HEK293 (cell line): ENCODE data around the gene MAT2A.

Experiments used
- CTCF ChIA-PET: fragments of 350-600 bp; formaldehyde crosslinking; extraction: SDS; loops from one replicate; lab custom pipeline; 2021; ENCODE audit warnings: antibody characterized with exemption; lab: Yijun Ruan, JAX
- POLR2A ChIA-PET: fragments of 300-600 bp; formaldehyde crosslinking; extraction: SDS; loops from one replicate; lab custom pipeline; 2020; ENCODE audit warnings: antibody characterized with exemption, inconsistent platforms; lab: Yijun Ruan, JAX
- H3K27ac ChIP-seq: fragments of 200-500 bp; sonication (Bioruptor generic); 2 replicates; pipeline ENCODE4 v1.5.1; 2014; ENCODE audit warnings: low read depth, low read length, control low read depth, inconsistent platforms; ENCODE audit errors: extremely low read depth
- H3K36me3 ChIP-seq, 2 experiments: fragments of 200-500 bp in 1 of 2; sonication (Bioruptor generic) in 1 of 2; 1 replicate in 1 of 2; 2 replicates in 1 of 2; pipeline ENCODE4 v1.5.1; 2014 to 2017; ENCODE audit warnings: inconsistent platforms in 2 of 2, low read length in 2 of 2; ENCODE audit not compliant: control insufficient read depth in 2 of 2, insufficient read depth in 1 of 2
- H3K4me1 ChIP-seq: fragments of 200-500 bp; sonication (Bioruptor generic); 2 replicates; pipeline ENCODE4 v1.5.1; 2014; ENCODE audit warnings: mild to moderate bottlenecking, low read length, inconsistent platforms; ENCODE audit not compliant: control insufficient read depth, insufficient read depth
- H3K4me3 ChIP-seq: 2 replicates; pipeline ENCODE4 v1.5.1; 2011; ENCODE audit warnings: low read depth, mild to moderate bottlenecking, control low read depth, low read length, moderate library complexity
- H3K9me3 ChIP-seq: fragments of 200-500 bp; sonication (Bioruptor generic); 2 replicates; pipeline ENCODE4 v1.5.1; 2014; ENCODE audit warnings: low read depth, low read length, inconsistent platforms; ENCODE audit not compliant: control insufficient read depth, insufficient read depth
- AEBP2 ChIP-seq: fragments of 450-650 bp; formaldehyde crosslinking; IDR thresholded peaks from 2 replicates; pipeline ENCODE4 v1.5.1; 2016; ENCODE audit warnings: missing biosample characterization, missing genetic modification characterization, borderline replicate concordance
- GLI4 ChIP-seq: fragments of 450-650 bp; formaldehyde crosslinking; IDR thresholded peaks from 2 replicates; pipeline ENCODE4 v1.5.1; 2016; ENCODE audit warnings: missing biosample characterization, missing genetic modification characterization
- HOXC10 ChIP-seq: sonication (generic); formaldehyde crosslinking; IDR thresholded peaks from 2 replicates; pipeline ENCODE4 v1.8.1; 2023; ENCODE audit warnings: mild to moderate bottlenecking, missing genetic modification reagents
- KLF8 ChIP-seq: fragments of 450-650 bp; formaldehyde crosslinking; IDR thresholded peaks from 2 replicates; pipeline ENCODE4 v1.5.1; 2016; ENCODE audit warnings: missing biosample characterization, missing genetic modification characterization
- KLF9 ChIP-seq: fragments of 450-650 bp; formaldehyde crosslinking; IDR thresholded peaks from 2 replicates; pipeline ENCODE4 v1.5.1; 2016; ENCODE audit warnings: missing biosample characterization, missing genetic modification characterization, low read depth
- PRDM1 ChIP-seq: fragments of 450-650 bp; formaldehyde crosslinking; IDR thresholded peaks from 2 replicates; pipeline ENCODE4; 2016; ENCODE audit warnings: missing biosample characterization, missing genetic modification characterization
- SP7 ChIP-seq: fragments of 450-650 bp; formaldehyde crosslinking; IDR thresholded peaks from 2 replicates; pipeline ENCODE4 v1.5.1; 2016; ENCODE audit warnings: missing biosample characterization, missing genetic modification characterization
- YY2 ChIP-seq: fragments of 450-650 bp; formaldehyde crosslinking; IDR thresholded peaks from 2 replicates; pipeline ENCODE4 v1.5.1; 2016; ENCODE audit warnings: missing biosample characterization, missing genetic modification characterization
- ZNF10 ChIP-seq: fragments of 450-650 bp; formaldehyde crosslinking; IDR thresholded peaks from 2 replicates; pipeline ENCODE4 v1.5.1; 2017; ENCODE audit warnings: missing biosample characterization, missing genetic modification characterization
- ZNF112 ChIP-seq: fragments of 450-650 bp; formaldehyde crosslinking; IDR thresholded peaks from 2 replicates; pipeline ENCODE4 v1.5.0; 2017; ENCODE audit warnings: missing biosample characterization, missing genetic modification characterization
- ZNF16 ChIP-seq: fragments of 450-650 bp; formaldehyde crosslinking; IDR thresholded peaks from 2 replicates; pipeline ENCODE4 v1.5.1; 2016; ENCODE audit warnings: low read depth, missing biosample characterization, missing genetic modification characterization
- ZNF214 ChIP-seq: fragments of 450-650 bp; formaldehyde crosslinking; IDR thresholded peaks from 2 replicates; pipeline ENCODE4 v1.5.1; 2017; ENCODE audit warnings: missing biosample characterization, mild to moderate bottlenecking, missing genetic modification characterization, borderline replicate concordance
- ZNF221 ChIP-seq: fragments of 450-650 bp; formaldehyde crosslinking; IDR thresholded peaks from 2 replicates; pipeline ENCODE4 v1.5.1; 2017; ENCODE audit warnings: missing biosample characterization, missing genetic modification characterization, borderline replicate concordance
- ZNF248 ChIP-seq: fragments of 450-650 bp; formaldehyde crosslinking; IDR thresholded peaks from 2 replicates; pipeline ENCODE4 v1.5.1; 2017; ENCODE audit warnings: missing biosample characterization, missing genetic modification characterization
- ZNF366 ChIP-seq: fragments of 450-650 bp; formaldehyde crosslinking; conservative IDR thresholded peaks from 2 replicates; pipeline ENCODE4 v1.5.1; 2016; ENCODE audit warnings: missing biosample characterization, missing genetic modification characterization
- ZNF426 ChIP-seq: fragments of 450-650 bp; formaldehyde crosslinking; IDR thresholded peaks from 2 replicates; pipeline ENCODE4 v1.5.1; 2017; ENCODE audit warnings: missing biosample characterization, missing genetic modification characterization, mild to moderate bottlenecking, inconsistent platforms, moderate library complexity
- ZNF521 ChIP-seq: fragments of 450-650 bp; formaldehyde crosslinking; IDR thresholded peaks from 2 replicates; pipeline ENCODE4 v1.5.1; 2017; ENCODE audit warnings: missing biosample characterization, mild to moderate bottlenecking, missing genetic modification characterization
- ZNF600 ChIP-seq: fragments of 450-650 bp; formaldehyde crosslinking; IDR thresholded peaks from 2 replicates; pipeline ENCODE4 v1.5.1; 2016; ENCODE audit warnings: missing biosample characterization, missing genetic modification characterization
- ZNF692 ChIP-seq: fragments of 450-650 bp; formaldehyde crosslinking; IDR thresholded peaks from 2 replicates; pipeline ENCODE4 v1.5.1; 2016; ENCODE audit warnings: missing biosample characterization, missing genetic modification characterization
- ZSCAN23 ChIP-seq: fragments of 450-650 bp; formaldehyde crosslinking; IDR thresholded peaks from 2 replicates; pipeline ENCODE4 v1.5.1; 2016; ENCODE audit warnings: missing biosample characterization, missing genetic modification characterization
- TF ChIP-seq, protein P1 (sequence below): fragments of 450-650 bp; formaldehyde crosslinking; IDR thresholded peaks from 2 replicates; pipeline ENCODE4 v1.5.1; 2016; ENCODE audit warnings: missing biosample characterization, missing genetic modification characterization
- TF ChIP-seq, protein P2 (sequence below): fragments of 450-650 bp; formaldehyde crosslinking; IDR thresholded peaks from 2 replicates; pipeline ENCODE4 v1.5.1; 2016; ENCODE audit warnings: missing biosample characterization, missing genetic modification characterization

Gene MAT2A

GRCh38 chr2:85584354-85584856, 45.4 kb downstream of the MAT2A start, which contains the start of gene VAMP5:
Gene VAMP5 (plus strand): TSS chr2:85584431. CDS start chr2:85584491, 60 bp downstream.
- ChIA-PET CTCF (interaction anchor here (0.5 kb wide), 1 partner anchor 166 kb away, joined by 3 read pairs; the partner anchor contains the start of gene SH2D6), POLR2A (interaction anchor here (0.5 to 1.8 kb wide), 4 partner anchors 10 to 177 kb away, joined by 3 to 11 read pairs (median 4); partner anchors contain the start of gene RNF181)
- TF ChIP-seq ZSCAN23 (tag by site-specific recombination) (no peak), AEBP2 (no peak), KLF9 (no peak), ZNF426 (tag by site-specific recombination) (no peak), KLF8 (tag by site-specific recombination) (no peak), ZNF16 (no peak), ZNF248 (no peak), ZNF214 (tag by site-specific recombination) (no peak), ZNF366 (tag by site-specific recombination) (no peak), ZNF221 (tag by site-specific recombination) (no peak), ZNF692 (tag by site-specific recombination) (no peak), ZNF521 (tag by site-specific recombination) (no peak), GLI4 (no peak), HOXC10 (no peak), ZNF112 (tag by site-specific recombination) (no peak)
- TF ChIP-seq, protein P1, sequence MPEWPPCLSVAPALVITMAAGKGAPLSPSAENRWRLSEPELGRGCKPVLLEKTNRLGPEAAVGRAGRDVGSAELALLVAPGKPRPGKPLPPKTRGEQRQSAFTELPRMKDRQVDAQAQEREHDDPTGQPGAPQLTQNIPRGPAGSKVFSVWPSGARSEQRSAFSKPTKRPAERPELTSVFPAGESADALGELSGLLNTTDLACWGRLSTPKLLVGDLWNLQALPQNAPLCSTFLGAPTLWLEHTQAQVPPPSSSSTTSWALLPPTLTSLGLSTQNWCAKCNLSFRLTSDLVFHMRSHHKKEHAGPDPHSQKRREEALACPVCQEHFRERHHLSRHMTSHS = no peak
- Histone ChIP-seq H3K9me3 (no peaks in the 10 kb centered on the region), H3K27ac (no peak within 1 kb of the TSS), H3K4me1 (no peaks in the 10 kb centered on the region), H3K4me3 (no peak within 1 kb of the TSS), H3K36me3 (peaks cover 0 to 20% of the 10 kb centered on the region in 2 experiments; a peak in 2 of 3 replicates)

GRCh38 chr2:85584857-85585780, 46.2 kb downstream of the MAT2A start:
- no peak overlapping the region for H3K4me3 ChIP-seq
- H3K36me3 ChIP-seq = peaks cover 0 to 20% of the 10 kb centered on the region in 2 experiments; a peak in 2 of 3 replicates
- ChIA-PET CTCF (interaction anchor here (0.5 kb wide), 1 partner anchor 166 kb away, joined by 3 read pairs; the partner anchor contains the start of gene SH2D6), POLR2A (interaction anchor here (0.6 to 1.8 kb wide), 3 partner anchors 8 to 177 kb away, joined by 3 to 11 read pairs (median 3); partner anchors contain the start of gene RNF181)
- H3K27ac ChIP-seq = no peak overlapping the region
- TF ChIP-seq YY2 (tag by site-specific recombination) = no peak
- TF ChIP-seq PRDM1 (tag by site-specific recombination) = peak; percentile 91
- TF ChIP-seq ZNF10 = peak; percentile 72
- TF ChIP-seq, protein P2, sequence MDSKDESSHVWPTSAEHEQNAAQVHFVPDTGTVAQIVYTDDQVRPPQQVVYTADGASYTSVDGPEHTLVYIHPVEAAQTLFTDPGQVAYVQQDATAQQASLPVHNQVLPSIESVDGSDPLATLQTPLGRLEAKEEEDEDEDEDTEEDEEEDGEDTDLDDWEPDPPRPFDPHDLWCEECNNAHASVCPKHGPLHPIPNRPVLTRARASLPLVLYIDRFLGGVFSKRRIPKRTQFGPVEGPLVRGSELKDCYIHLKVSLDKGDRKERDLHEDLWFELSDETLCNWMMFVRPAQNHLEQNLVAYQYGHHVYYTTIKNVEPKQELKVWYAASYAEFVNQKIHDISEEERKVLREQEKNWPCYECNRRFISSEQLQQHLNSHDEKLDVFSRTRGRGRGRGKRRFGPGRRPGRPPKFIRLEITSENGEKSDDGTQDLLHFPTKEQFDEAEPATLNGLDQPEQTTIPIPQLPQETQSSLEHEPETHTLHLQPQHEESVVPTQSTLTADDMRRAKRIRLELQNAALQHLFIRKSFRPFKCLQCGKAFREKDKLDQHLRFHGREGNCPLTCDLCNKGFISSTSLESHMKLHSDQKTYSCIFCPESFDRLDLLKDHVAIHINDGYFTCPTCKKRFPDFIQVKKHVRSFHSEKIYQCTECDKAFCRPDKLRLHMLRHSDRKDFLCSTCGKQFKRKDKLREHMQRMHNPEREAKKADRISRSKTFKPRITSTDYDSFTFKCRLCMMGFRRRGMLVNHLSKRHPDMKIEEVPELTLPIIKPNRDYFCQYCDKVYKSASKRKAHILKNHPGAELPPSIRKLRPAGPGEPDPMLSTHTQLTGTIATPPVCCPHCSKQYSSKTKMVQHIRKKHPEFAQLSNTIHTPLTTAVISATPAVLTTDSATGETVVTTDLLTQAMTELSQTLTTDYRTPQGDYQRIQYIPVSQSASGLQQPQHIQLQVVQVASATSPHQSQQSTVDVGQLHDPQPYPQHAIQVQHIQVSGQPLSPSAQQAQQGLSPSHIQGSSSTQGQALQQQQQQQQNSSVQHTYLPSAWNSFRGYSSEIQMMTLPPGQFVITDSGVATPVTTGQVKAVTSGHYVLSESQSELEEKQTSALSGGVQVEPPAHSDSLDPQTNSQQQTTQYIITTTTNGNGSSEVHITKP (tag by site-specific recombination) = peak; percentile 98
- peak; percentile 58; the same call in 1 of the 2 replicates for TF ChIP-seq ZNF600 (tag by site-specific recombination)
- peak; percentile 23; the same call in 1 of the 2 replicates for TF ChIP-seq SP7 (tag by site-specific recombination)
- H3K9me3 ChIP-seq = no peaks in the 10 kb centered on the region
- no peaks in the 10 kb centered on the region for H3K4me1 ChIP-seq
